Measurements from ENCODE around the gene GLB1L3. TPM values are rescaled to one million over a fixed set of nuclear protein-coding genes. Genes with fewer than 3 reads are reported as not detected.
A peak's percentile ranks its signal among the peaks of the same experiment; 100 is the strongest.

Gene GLB1L3
- polyA plus RNA-seq, 1 experiment, result not detected

DNA sequence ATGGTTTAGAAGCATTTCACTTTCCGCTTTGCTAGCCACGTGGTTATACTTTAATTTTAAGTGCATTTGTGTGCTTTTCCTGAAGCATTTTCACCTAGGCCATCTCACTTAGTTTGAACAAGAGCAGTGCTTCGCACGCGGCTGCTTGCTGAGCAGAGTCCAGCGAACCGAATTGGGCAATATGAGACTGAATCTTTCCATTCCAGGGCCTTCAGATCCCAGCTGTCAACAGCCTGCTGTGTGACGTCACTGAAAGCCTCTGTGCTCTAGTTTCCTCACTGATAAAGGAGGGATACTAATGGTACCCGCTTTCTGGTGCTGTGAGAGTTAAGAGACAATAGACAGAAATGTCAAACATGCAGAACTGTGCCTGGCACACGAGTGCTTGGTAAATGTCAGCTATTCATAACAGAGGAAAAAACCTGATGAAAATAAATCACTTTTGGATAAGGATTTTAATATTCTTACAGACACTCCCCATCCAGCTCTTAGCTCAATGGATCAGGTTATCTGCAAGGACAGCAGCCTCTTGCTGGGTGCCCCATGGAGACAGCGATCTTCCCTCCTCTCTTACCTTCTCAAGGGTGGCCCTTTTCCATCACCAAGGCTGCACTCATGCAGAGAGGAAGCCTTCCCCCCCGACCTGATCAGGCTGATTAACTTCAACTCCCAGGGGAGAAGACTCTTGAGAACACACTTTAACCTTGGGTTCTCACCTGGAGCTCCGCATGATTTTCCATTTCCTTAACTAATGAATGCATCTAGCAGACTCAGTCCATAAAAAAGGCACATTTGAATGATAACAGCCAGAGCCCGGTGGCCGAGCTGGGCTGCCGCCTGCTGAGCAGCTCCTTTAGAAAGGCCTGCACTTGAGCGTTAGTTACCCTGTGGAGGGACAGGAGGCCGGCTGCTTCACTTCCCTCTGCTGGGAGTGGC lies 3.5 kb upstream of the GLB1L3 start:
- no peak overlapping the region for H3K4me3 ChIP-seq (ENCODE audit: low read depth, low read length)
- peak; percentile 39 for DNase-seq (ENCODE audit: low read depth, low spot score)
- H3K27ac ChIP-seq (ENCODE audit: low read depth, low read length), result no peak overlapping the region
- TF ChIP-seq, protein P1, sequence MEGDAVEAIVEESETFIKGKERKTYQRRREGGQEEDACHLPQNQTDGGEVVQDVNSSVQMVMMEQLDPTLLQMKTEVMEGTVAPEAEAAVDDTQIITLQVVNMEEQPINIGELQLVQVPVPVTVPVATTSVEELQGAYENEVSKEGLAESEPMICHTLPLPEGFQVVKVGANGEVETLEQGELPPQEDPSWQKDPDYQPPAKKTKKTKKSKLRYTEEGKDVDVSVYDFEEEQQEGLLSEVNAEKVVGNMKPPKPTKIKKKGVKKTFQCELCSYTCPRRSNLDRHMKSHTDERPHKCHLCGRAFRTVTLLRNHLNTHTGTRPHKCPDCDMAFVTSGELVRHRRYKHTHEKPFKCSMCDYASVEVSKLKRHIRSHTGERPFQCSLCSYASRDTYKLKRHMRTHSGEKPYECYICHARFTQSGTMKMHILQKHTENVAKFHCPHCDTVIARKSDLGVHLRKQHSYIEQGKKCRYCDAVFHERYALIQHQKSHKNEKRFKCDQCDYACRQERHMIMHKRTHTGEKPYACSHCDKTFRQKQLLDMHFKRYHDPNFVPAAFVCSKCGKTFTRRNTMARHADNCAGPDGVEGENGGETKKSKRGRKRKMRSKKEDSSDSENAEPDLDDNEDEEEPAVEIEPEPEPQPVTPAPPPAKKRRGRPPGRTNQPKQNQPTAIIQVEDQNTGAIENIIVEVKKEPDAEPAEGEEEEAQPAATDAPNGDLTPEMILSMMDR (IDR thresholded peaks at IDR 0.05; ENCODE audit: low read depth, low read length), result no peak
- ChIA-PET CTCF (interaction anchor here (0.6 to 1.8 kb wide), 2 partner anchors 11 to 37 kb away, joined by 3 to 14 read pairs; no protein-coding TSS in a partner anchor), POLR2A (interaction anchor here (0.5 kb wide), 1 partner anchor 107 kb away, joined by 7 read pairs; no protein-coding TSS in a partner anchor)
- peaks cover 51% of the 10 kb centered on the region for H3K27me3 ChIP-seq (ENCODE audit: control insufficient read depth, insufficient read depth, low read length)
- H3K9me3 ChIP-seq (ENCODE audit: control insufficient read depth, insufficient read depth, low read length), result no peaks in the 10 kb centered on the region

DNA sequence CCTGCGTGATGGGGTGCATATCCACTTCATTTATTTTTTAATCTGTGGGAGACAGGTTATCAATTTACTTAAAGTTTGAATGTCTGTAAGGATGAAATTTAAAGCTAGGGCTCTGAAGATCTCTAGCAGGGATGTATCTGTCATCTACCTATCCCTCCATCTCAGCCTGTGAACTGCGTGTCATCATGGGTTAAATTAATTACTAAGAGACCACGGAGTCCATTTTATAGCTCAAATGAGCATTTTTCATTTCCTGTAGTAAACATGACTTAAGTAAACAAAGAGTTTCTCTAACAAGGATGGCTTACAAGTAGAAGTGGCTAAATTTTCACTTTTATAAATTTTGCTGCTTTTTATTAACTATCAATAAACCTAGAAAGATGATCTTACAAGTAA lies 2.9 kb upstream of the GLB1L3 start:
- H3K4me3 ChIP-seq (ENCODE audit: low read depth, low read length), result no peak overlapping the region
- ChIA-PET POLR2A (interaction anchor here (1.2 kb wide), 1 partner anchor 49 kb away, joined by 3 read pairs; the partner anchor contains the start of genes NCAPD3 and VPS26B), CTCF (interaction anchor here (0.6 to 1.8 kb wide), 2 partner anchors 12 to 36 kb away, joined by 3 to 14 read pairs; no protein-coding TSS in a partner anchor)
- H3K9me3 ChIP-seq (ENCODE audit: control insufficient read depth, insufficient read depth, low read length), result peaks cover 2% of the 10 kb centered on the region; the same call in 1 of the 2 replicates
- H3K27me3 ChIP-seq (ENCODE audit: control insufficient read depth, insufficient read depth, low read length), result peaks cover 57% of the 10 kb centered on the region
- H3K27ac ChIP-seq (ENCODE audit: low read depth, low read length), result no peak overlapping the region
- DNase-seq (ENCODE audit: low read depth, low spot score), result no peak
- TF ChIP-seq, protein P1 (IDR thresholded peaks at IDR 0.05; ENCODE audit: low read depth, low read length), result no peak

DNA sequence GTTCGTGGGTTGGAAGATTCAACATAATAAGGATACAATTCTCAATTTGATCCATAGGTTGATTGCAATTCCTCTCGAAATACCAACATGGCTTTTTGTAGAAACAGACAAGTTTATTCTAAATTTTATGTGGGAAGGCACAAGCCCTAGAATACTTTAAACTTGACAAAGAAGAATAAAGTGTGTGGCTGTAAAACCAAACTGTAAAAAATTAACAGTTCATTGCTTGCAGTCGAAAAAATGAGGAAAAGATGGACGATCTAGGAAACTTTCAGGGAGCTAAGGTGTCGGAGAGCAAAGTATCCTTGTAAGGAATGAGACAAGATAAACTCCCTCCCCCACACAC lies 1.0 kb upstream of the GLB1L3 start:
- H3K27ac ChIP-seq (ENCODE audit: low read depth, low read length), result no peak overlapping the region
- TF ChIP-seq, protein P1 (IDR thresholded peaks at IDR 0.05; ENCODE audit: low read depth, low read length), result no peak
- no peak for DNase-seq (ENCODE audit: low read depth, low spot score)
- peaks cover 64% of the 10 kb centered on the region for H3K27me3 ChIP-seq (ENCODE audit: control insufficient read depth, insufficient read depth, low read length)
- H3K4me3 ChIP-seq (ENCODE audit: low read depth, low read length), result no peak overlapping the region
- ChIA-PET CTCF (interaction anchor here (0.6 to 0.8 kb wide), 2 partner anchors 44 to 67 kb away, joined by 3 read pairs; no protein-coding TSS in a partner anchor), POLR2A (no interaction called here)
- H3K9me3 ChIP-seq (ENCODE audit: control insufficient read depth, insufficient read depth, low read length), result peaks cover 4% of the 10 kb centered on the region; the same call in 1 of the 2 replicates

DNA sequence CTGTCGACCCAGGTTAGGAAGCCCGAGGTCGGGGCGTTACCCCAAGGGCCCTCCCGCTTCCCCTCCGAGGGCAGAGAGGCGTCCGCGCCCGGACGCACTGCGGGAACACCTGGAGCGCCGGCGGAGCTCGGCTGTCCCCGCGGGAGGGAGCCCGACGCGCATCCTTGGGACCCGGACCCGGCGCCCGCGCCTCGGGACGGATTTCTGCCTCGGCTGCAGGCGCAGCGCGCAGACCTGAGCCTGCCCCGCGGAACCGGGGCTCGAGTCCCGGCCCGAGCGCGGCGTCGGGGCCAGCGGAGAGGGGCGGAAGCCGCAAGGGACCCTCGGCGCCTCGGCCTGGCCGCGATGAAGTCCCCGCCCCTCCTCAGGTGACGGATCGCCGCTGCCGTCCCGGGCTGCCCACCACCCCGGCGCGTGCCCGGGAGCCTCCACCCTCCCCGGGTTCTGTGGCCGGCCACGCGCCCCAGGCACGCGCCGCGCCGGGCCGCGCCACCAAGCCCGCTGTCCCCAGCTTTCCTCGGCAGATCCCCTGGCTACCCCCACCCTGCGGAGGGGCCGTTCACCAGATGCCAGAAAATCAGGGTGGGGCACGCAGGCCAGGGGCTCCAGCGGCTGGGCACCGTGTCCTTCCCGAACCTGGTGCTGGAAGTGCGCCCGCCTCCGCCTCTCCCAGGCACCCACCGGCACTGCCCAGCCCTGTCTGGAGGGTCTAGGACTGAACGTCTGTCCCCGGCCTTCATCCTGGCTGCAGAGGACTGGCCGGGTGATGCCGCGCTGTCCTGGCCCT lies 410 bp downstream of the GLB1L3 start:
- DNase-seq (ENCODE audit: low read depth, low spot score), result no peak
- H3K27ac ChIP-seq (ENCODE audit: low read depth, low read length), result no peak overlapping the region
- ChIA-PET POLR2A (no interaction called here), CTCF (interaction anchor here (1.1 kb wide), 1 partner anchor 28 kb away, joined by 3 read pairs; no protein-coding TSS in a partner anchor)
- H3K27me3 ChIP-seq (ENCODE audit: control insufficient read depth, insufficient read depth, low read length), result peaks cover 64% of the 10 kb centered on the region
- TF ChIP-seq, protein P1 (IDR thresholded peaks at IDR 0.05; ENCODE audit: low read depth, low read length), result no peak
- H3K4me3 ChIP-seq (ENCODE audit: low read depth, low read length), result 0 out of 2 replicates have a peak overlapping the region, but pooled peaks have one; percentile 13
- peaks cover 4% of the 10 kb centered on the region; the same call in 1 of the 2 replicates for H3K9me3 ChIP-seq (ENCODE audit: control insufficient read depth, insufficient read depth, low read length)
